Neutrophil (primary cell): ENCODE results near the gene SRF.
"Not testable (repeated sequence)": the region's sequence is repeated elsewhere in the genome, so short reads cannot be mapped to it uniquely, and the experiment has no call there.

ENCODE experiments used
- H3K27ac ChIP-seq: fragments of 200-600 bp; sonication (generic); 2 replicates; pipeline ENCODE4 v1.5.1; 2016; ENCODE audit warnings: mild to moderate bottlenecking, moderate library complexity
- H3K27me3 ChIP-seq: fragments of 200-600 bp; sonication (generic); 2 replicates; pipeline ENCODE4 v1.6.0; 2016; ENCODE audit warnings: mild to moderate bottlenecking
- H3K36me3 ChIP-seq: fragments of 200-600 bp; sonication (generic); 2 replicates; pipeline ENCODE4 v1.5.1; 2017
- H3K4me1 ChIP-seq, 2 experiments: fragments of 200-600 bp in 1 of 2; sonication (generic) in 1 of 2; 1 replicate in 1 of 2; 2 replicates in 1 of 2; pipeline versions ENCODE4 v1.5.1 to v1.6.1; 2013 to 2016; ENCODE audit warnings: low read depth in 1 of 2, low read length in 1 of 2, mild to moderate bottlenecking in 1 of 2, moderate library complexity in 1 of 2; ENCODE audit not compliant: control insufficient read depth in 1 of 2, insufficient read depth in 1 of 2
- H3K4me3 ChIP-seq, 2 experiments: fragments of 200-600 bp in 1 of 2; sonication (generic) in 1 of 2; 1 replicate in 1 of 2; 2 replicates in 1 of 2; pipeline ENCODE4 v1.5.1; 2013 to 2016; ENCODE audit warnings: low read depth in 1 of 2, low read length in 1 of 2, mild to moderate bottlenecking in 1 of 2, moderate library complexity in 1 of 2
- H3K9me3 ChIP-seq: fragments of 200-600 bp; sonication (generic); 2 replicates; pipeline ENCODE4 v1.5.1; 2016
- CTCF ChIP-seq: fragments of 200-600 bp; sonication (generic); IDR thresholded peaks from 2 replicates; pipeline ENCODE4 v1.5.1; 2016; ENCODE audit warnings: antibody characterized with exemption

The SRF gene

GRCh38 chr6:43130429-43130828 is 40.6 kb upstream of the SRF start:
- Histone ChIP-seq H3K9me3 (no peaks in the 10 kb centered on the region), H3K4me3 (no peak overlapping the region), H3K4me1 (no peaks in the 10 kb centered on the region), H3K27me3 (no peaks in the 10 kb centered on the region), H3K36me3 (no peaks in the 10 kb centered on the region), H3K27ac (no peak overlapping the region)
- no peak for TF ChIP-seq CTCF

GRCh38 chr6:43131379-43131778 is 39.7 kb upstream of the SRF start:
- H3K27ac ChIP-seq, H3K27me3 ChIP-seq, H3K36me3 ChIP-seq, H3K9me3 ChIP-seq, H3K4me1 ChIP-seq, H3K4me3 ChIP-seq: not testable (repeated sequence)

GRCh38 chr6:43138267-43138666 is 32.8 kb upstream of the SRF start:
- H3K36me3 ChIP-seq = no peaks in the 10 kb centered on the region
- H3K4me3 ChIP-seq = no peak overlapping the region
- H3K27me3 ChIP-seq = no peaks in the 10 kb centered on the region
- TF ChIP-seq CTCF = no peak
- H3K9me3 ChIP-seq = no peaks in the 10 kb centered on the region
- peaks cover 0 to 1% of the 10 kb centered on the region in 2 experiments for H3K4me1 ChIP-seq
- H3K27ac ChIP-seq = no peak overlapping the region

GRCh38 chr6:43139973-43140372 is 31.1 kb upstream of the SRF start:
- not testable (repeated sequence) for H3K9me3 ChIP-seq, H3K36me3 ChIP-seq, H3K27ac ChIP-seq, H3K4me3 ChIP-seq, H3K27me3 ChIP-seq, H3K4me1 ChIP-seq

GRCh38 chr6:43141644-43142043 is 29.4 kb upstream of the SRF start:
- Histone ChIP-seq H3K4me1 (peaks cover 0 to 5% of the 10 kb centered on the region in 2 experiments), H3K27ac (no peak overlapping the region), H3K36me3 (no peaks in the 10 kb centered on the region), H3K4me3 (no peak overlapping the region), H3K27me3 (no peaks in the 10 kb centered on the region), H3K9me3 (no peaks in the 10 kb centered on the region)
- no peak for TF ChIP-seq CTCF

GRCh38 chr6:43142101-43142500 is 29.0 kb upstream of the SRF start:
- Histone ChIP-seq H3K27ac (no peak overlapping the region), H3K36me3 (no peaks in the 10 kb centered on the region), H3K4me1 (peaks cover 0 to 5% of the 10 kb centered on the region in 2 experiments), H3K4me3 (no peak overlapping the region), H3K9me3 (no peaks in the 10 kb centered on the region), H3K27me3 (no peaks in the 10 kb centered on the region)
- no peak for TF ChIP-seq CTCF
